Ectodermal cell (in vitro differentiated cells): ENCODE measurements around the gene RGL3.
"Not testable (repeated sequence)": the region's sequence is repeated elsewhere in the genome, so short reads cannot be mapped to it uniquely, and the experiment has no call there.

Source experiments
- H3K27ac ChIP-seq: 2 replicates; pipeline ENCODE4 v1.7.0; 2013; ENCODE audit warnings: mild to moderate bottlenecking, low read depth, low read length; ENCODE audit not compliant: insufficient read depth, poor library complexity, severe bottlenecking
- H3K27me3 ChIP-seq: 2 replicates; pipeline ENCODE4 v1.7.0; 2013; ENCODE audit warnings: mild to moderate bottlenecking, low read length; ENCODE audit not compliant: insufficient read depth, control insufficient read depth, poor library complexity, severe bottlenecking
- H3K36me3 ChIP-seq: one replicate; pipeline ENCODE4 v1.7.0; 2013; ENCODE audit warnings: low read length; ENCODE audit not compliant: control insufficient read depth, insufficient read depth
- H3K4me1 ChIP-seq: one replicate; pipeline ENCODE4 v1.7.0; 2013; ENCODE audit warnings: low read length; ENCODE audit not compliant: control insufficient read depth, insufficient read depth
- H3K4me3 ChIP-seq: 2 replicates; pipeline ENCODE4 v1.7.0; 2013; ENCODE audit warnings: low read depth, low read length, control low read depth; ENCODE audit not compliant: insufficient read depth
- H3K9me3 ChIP-seq: 2 replicates; pipeline ENCODE4 v1.7.0; 2013; ENCODE audit warnings: mild to moderate bottlenecking, low read length, moderate library complexity; ENCODE audit not compliant: control insufficient read depth
- WGBS, 2 experiments: methylation state at CpG; one replicate each; pipeline ENCODE4 v1.1.7; 2013; ENCODE audit warnings: missing lambda C conversion rate in 2 of 2; 5-methylcytosine and 5-hydroxymethylcytosine counted together

RGL3 gene

GRCh38 chr19:11383706-11384048 lies 35.4 kb downstream of the RGL3 start:
- Histone ChIP-seq H3K4me3 (peak overlapping the region; percentile 44), H3K27ac (no peak overlapping the region), H3K36me3 (no peaks in the 10 kb centered on the region), H3K27me3 (peaks cover 27% of the 10 kb centered on the region), H3K9me3 (no peaks in the 10 kb centered on the region), H3K4me1 (peaks cover 7% of the 10 kb centered on the region)
- 1% methylated on average over 9 of the region's 9 CpGs for WGBS, 2 experiments

GRCh38 chr19:11382898-11383705 lies 36.0 kb downstream of the RGL3 start:
- peaks cover 27% of the 10 kb centered on the region for H3K27me3 ChIP-seq
- WGBS, 2 experiments, result 1% methylated on average over 65 of the region's 65 CpGs
- H3K4me1 ChIP-seq, result peaks cover 7% of the 10 kb centered on the region
- H3K27ac ChIP-seq, result no peak overlapping the region
- H3K9me3 ChIP-seq, result no peaks in the 10 kb centered on the region
- no peaks in the 10 kb centered on the region for H3K36me3 ChIP-seq
- H3K4me3 ChIP-seq, result peak overlapping the region; percentile 44

- Histone ChIP-seq H3K9me3 (no peaks in the 10 kb centered on the region), H3K4me1 (peaks cover 7% of the 10 kb centered on the region), H3K36me3 (no peaks in the 10 kb centered on the region), H3K27ac (peak overlapping the region; percentile 62), H3K27me3 (peaks cover 27% of the 10 kb centered on the region), H3K4me3 (peak overlapping the region; percentile 39)
- 3% methylated on average over 54 of the region's 54 CpGs for WGBS, 2 experiments
Measured at GRCh38 chr19:11380653-11381537, 38.2 kb downstream of the RGL3 start.

- 92 to 93% methylated on average over 7 of the region's 7 CpGs for WGBS, 2 experiments
- Histone ChIP-seq H3K9me3 (no peaks in the 10 kb centered on the region), H3K27me3 (peaks cover 27% of the 10 kb centered on the region), H3K4me1 (peaks cover 12% of the 10 kb centered on the region), H3K4me3 (no peak overlapping the region), H3K36me3 (no peaks in the 10 kb centered on the region), H3K27ac (no peak overlapping the region)
Measured at GRCh38 chr19:11379857-11380350, 39.2 kb downstream of the RGL3 start.

- H3K27me3 ChIP-seq, result peaks cover 27% of the 10 kb centered on the region
- H3K4me3 ChIP-seq, H3K36me3 ChIP-seq, H3K9me3 ChIP-seq, H3K27ac ChIP-seq: not testable (repeated sequence)
- WGBS, 2 experiments, result 92% methylated on average over 14 of the region's 14 CpGs
- H3K4me1 ChIP-seq, result peaks cover 12% of the 10 kb centered on the region
Measured at GRCh38 chr19:11379269-11379845, 39.8 kb downstream of the RGL3 start.

- no peak overlapping the region for H3K27ac ChIP-seq
- no peak overlapping the region for H3K4me3 ChIP-seq
- no peaks in the 10 kb centered on the region for H3K36me3 ChIP-seq
- peaks cover 11% of the 10 kb centered on the region for H3K4me1 ChIP-seq
- H3K9me3 ChIP-seq, result no peaks in the 10 kb centered on the region
- peaks cover 19% of the 10 kb centered on the region for H3K27me3 ChIP-seq
- 61 to 71% methylated on average over 8 of the region's 8 CpGs for WGBS, 2 experiments
Measured at GRCh38 chr19:11378319-11379189, 40.6 kb downstream of the RGL3 start.

DNA sequence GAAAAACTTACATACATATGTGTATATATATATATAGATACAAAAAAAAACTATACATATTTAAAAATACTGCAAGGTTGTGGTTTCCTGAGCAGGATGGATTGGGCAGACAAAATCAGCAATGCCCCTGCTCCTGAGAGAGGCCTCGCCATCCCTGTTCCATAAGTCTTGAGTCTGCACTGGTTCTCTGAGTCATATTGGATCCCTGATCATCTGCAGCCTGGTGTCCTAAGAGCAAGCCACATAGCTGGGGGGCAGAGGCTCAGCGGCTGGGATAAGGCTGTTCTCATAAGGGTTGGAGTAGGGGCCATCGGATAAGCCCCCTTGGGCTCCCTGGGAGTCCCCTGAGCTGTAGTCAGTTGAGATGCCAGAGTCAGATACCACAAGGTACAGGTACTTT lies 41.4 kb downstream of the RGL3 start:
- no peak overlapping the region for H3K4me3 ChIP-seq
- 95 to 96% methylated on average over 3 of the region's 3 CpGs for WGBS, 2 experiments
- peaks cover 18% of the 10 kb centered on the region for H3K4me1 ChIP-seq
- no peak overlapping the region for H3K27ac ChIP-seq
- no peaks in the 10 kb centered on the region for H3K9me3 ChIP-seq
- H3K27me3 ChIP-seq, result peaks cover 11% of the 10 kb centered on the region
- H3K36me3 ChIP-seq, result no peaks in the 10 kb centered on the region

DNA sequence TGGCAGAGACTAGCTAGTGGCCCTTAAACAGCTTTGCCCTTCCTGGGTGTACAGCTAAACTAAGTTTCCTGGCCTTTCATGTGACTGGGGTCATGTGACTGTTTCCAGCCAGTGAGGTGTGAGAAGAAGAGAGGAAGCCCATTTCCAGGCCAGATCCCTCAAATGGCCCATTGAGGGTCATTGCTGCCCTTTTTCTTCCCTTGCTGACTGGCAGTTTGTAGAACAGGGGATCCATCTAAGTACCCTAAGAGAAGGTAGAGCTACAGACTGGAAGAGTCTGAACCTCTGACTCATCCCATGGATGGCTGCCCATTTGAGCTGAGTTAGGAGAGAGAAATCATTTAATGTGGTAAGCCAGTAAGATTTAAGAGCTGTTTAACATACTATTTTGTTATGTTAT lies 41.9 kb downstream of the RGL3 start:
- Histone ChIP-seq H3K27ac (no peak overlapping the region), H3K36me3 (no peaks in the 10 kb centered on the region), H3K4me3 (no peak overlapping the region), H3K27me3 (peaks cover 6% of the 10 kb centered on the region), H3K4me1 (peaks cover 18% of the 10 kb centered on the region), H3K9me3 (no peaks in the 10 kb centered on the region)

- peak overlapping the region; percentile 47 for H3K27ac ChIP-seq
- H3K36me3 ChIP-seq, result no peaks in the 10 kb centered on the region
- 43% methylated on average over 27 of the region's 27 CpGs for WGBS, 2 experiments
- H3K4me1 ChIP-seq, result peaks cover 18% of the 10 kb centered on the region
- H3K9me3 ChIP-seq, result no peaks in the 10 kb centered on the region
- H3K4me3 ChIP-seq, result peak overlapping the region; percentile 76
- no peaks in the 10 kb centered on the region for H3K27me3 ChIP-seq
Measured at GRCh38 chr19:11375143-11375948, 43.8 kb downstream of the RGL3 start.
